K562 (cell line): Measurements from ENCODE around the gene MRPL4. TPM values are rescaled to one million over a fixed set of nuclear protein-coding genes. Genes with fewer than 3 reads are reported as not detected.

Experiments used
- ARNT ChIP-seq, 2 experiments: fragments of 450-650 bp; IDR thresholded peaks; 2 replicates each; pipeline ENCODE4 v1.6.1; 2016; ENCODE audit warnings: mild to moderate bottlenecking in 1 of 2
- BHLHE40 ChIP-seq: IDR thresholded peaks from 2 replicates; pipeline ENCODE4 v1.6.1; 2011; ENCODE audit warnings: low read length, improper control_type of control experiment
- CBX2 ChIP-seq: fragments of 200-600 bp; sonication (generic); IDR thresholded peaks from one replicate; pipeline ENCODE4 v1.6.1; 2012; ENCODE audit warnings: mild to moderate bottlenecking, low read length, inconsistent platforms; ENCODE audit not compliant: insufficient read depth, poor library complexity, severe bottlenecking
- DIDO1 ChIP-seq: fragments of 450-650 bp; IDR thresholded peaks from 2 replicates; pipeline ENCODE4 v1.6.1; 2016; ENCODE audit warnings: low read depth, missing biosample characterization, missing genetic modification characterization
- DLX4 ChIP-seq: fragments of 250-450 bp; sonication (Bioruptor Pico); IDR thresholded peaks from 2 replicates; pipeline ENCODE4 v1.6.1; 2021; ENCODE audit warnings: mild to moderate bottlenecking
- DPF2 ChIP-seq: fragments of 450-650 bp; IDR thresholded peaks from 2 replicates; pipeline ENCODE4 v1.6.1; 2016
- E2F1 ChIP-seq: sonication (generic); formaldehyde crosslinking; IDR thresholded peaks from 2 replicates; pipeline ENCODE4 v1.8.1; 2023; ENCODE audit warnings: mild to moderate bottlenecking, missing genetic modification reagents, moderate library complexity
- ELK3 ChIP-seq: fragments of 450-650 bp; formaldehyde crosslinking; IDR thresholded peaks from 2 replicates; pipeline ENCODE4 v1.4.0; 2020; ENCODE audit warnings: mild to moderate bottlenecking
- ETV5 ChIP-seq: sonication (generic); formaldehyde crosslinking; IDR thresholded peaks from 2 replicates; pipeline ENCODE4 v1.4.0; 2020; ENCODE audit warnings: low read depth, mild to moderate bottlenecking, missing genetic modification reagents
- FUS ChIP-seq: fragments of 200-400 bp; formaldehyde crosslinking; optimal IDR thresholded peaks from 2 replicates; pipeline ENCODE3; 2017; ENCODE audit warnings: low read depth, low read length
- GATAD2A ChIP-seq: fragments of 450-650 bp; IDR thresholded peaks from 2 replicates; pipeline ENCODE4 v1.6.1; 2017
- NCOA6 ChIP-seq: fragments of 450-650 bp; IDR thresholded peaks from 2 replicates; pipeline ENCODE4 v1.6.1; 2017; ENCODE audit warnings: mild to moderate bottlenecking
- PML ChIP-seq: IDR thresholded peaks from 2 replicates; pipeline ENCODE4 v1.6.1; 2012; ENCODE audit warnings: low read length, inconsistent platforms
- RREB1 ChIP-seq: fragments of 250-450 bp; sonication (Bioruptor Pico); IDR thresholded peaks from 2 replicates; pipeline ENCODE4 v1.4.0; 2020
- SETDB1 ChIP-seq: IDR thresholded peaks from one replicate; pipeline ENCODE4 v1.6.1; 2012; ENCODE audit warnings: low read length, control low read depth, inconsistent platforms
- SLC30A9 ChIP-seq: fragments of 250-450 bp; sonication (Bioruptor Pico); IDR thresholded peaks from 2 replicates; pipeline ENCODE4 v1.8.0; 2022; ENCODE audit warnings: mild to moderate bottlenecking, moderate library complexity
- SRSF3 ChIP-seq: fragments of 200-400 bp; formaldehyde crosslinking; IDR thresholded peaks from 2 replicates; pipeline ENCODE4 v1.6.1; 2016; ENCODE audit warnings: mild to moderate bottlenecking, low read length, moderate library complexity; ENCODE audit not compliant: insufficient read depth
- TFAM ChIP-seq: fragments of 250-450 bp; sonication (Bioruptor Pico); conservative IDR thresholded peaks from 2 replicates; pipeline ENCODE4 v1.5.0; 2021; ENCODE audit warnings: mild to moderate bottlenecking, moderate library complexity
- XRCC5 ChIP-seq: fragments of 200-400 bp; formaldehyde crosslinking; IDR thresholded peaks from 2 replicates; pipeline ENCODE4 v1.6.1; 2017; ENCODE audit warnings: low read depth, mild to moderate bottlenecking, low read length
- ZC3H11A ChIP-seq: IDR thresholded peaks from 2 replicates; pipeline ENCODE4 v1.6.1; 2012; ENCODE audit warnings: low read depth, low read length, improper control_type of control experiment
- ZNF511 ChIP-seq: sonication (generic); formaldehyde crosslinking; IDR thresholded peaks from 2 replicates; pipeline ENCODE4 v1.8.0; 2022; ENCODE audit warnings: mild to moderate bottlenecking, missing genetic modification reagents
- ZNF764 ChIP-seq: fragments of 250-450 bp; sonication (Bioruptor Pico); IDR thresholded peaks from 2 replicates; pipeline ENCODE4 v1.4.0; 2020; ENCODE audit warnings: low read depth, mild to moderate bottlenecking, moderate library complexity
- polyA plus RNA-seq, 8 experiments: library from polyadenylated mRNA; depleted of rRNA in 4 of 8; stranded (reverse) in 5 of 8; unstranded in 3 of 8; fragments of >200 nt; fragmentation: Nextera tagmentation in 2 of 8; fragmentation: Illumina TruSeq in 1 of 8; extraction: Ambion mirVana in 2 of 8; extraction: Trizol in 1 of 8; gene quantifications; 2 replicates each; pipeline versions ENCODE4 v1.2.1 to v1.2.3, GENCODE V29; 2011 to 2014; ENCODE audit warnings: inconsistent platforms in 1 of 8, missing spikeins in 1 of 8
- total RNA-seq, 7 experiments: library from RNA; depleted of rRNA in 6 of 7; stranded (reverse); fragments of >200 nt in 6 of 7; fragmentation: Illumina TruSeq in 2 of 7; extraction: Trizol in 2 of 7; gene quantifications; 2 replicates each; pipeline versions ENCODE4 v1.2.1 to v1.2.3, GENCODE V29; 2011 to 2021; ENCODE audit warnings: low replicate concordance in 1 of 7

Gene MRPL4
- total and polyA plus RNA-seq, 9 of the 15 experiments (the other 6 are each of a cell fraction or from before 2014, with no cell fraction given), result 1.4 to 239 (median 64.9) TPM

GRCh38 chr19:10288662-10289166 is 36.7 kb downstream of the MRPL4 start (continued):
- TF ChIP-seq RREB1 (CRISPR knock-in tag), result no peak
- no peak for TF ChIP-seq ZNF764 (CRISPR knock-in tag)
- peak; percentile 63; the same call in 1 of the 2 replicates for TF ChIP-seq BHLHE40
- TF ChIP-seq ZNF511 (CRISPR knock-in tag), result no peak
- TF ChIP-seq DLX4 (CRISPR knock-in tag), result no peak
- TF ChIP-seq TFAM (CRISPR knock-in tag), result no peak
- no peak for TF ChIP-seq ARNT (IDR thresholded peaks at IDR 0.05)
- peak; percentile 50; the same call in 1 of the 2 replicates for TF ChIP-seq PML
- TF ChIP-seq DIDO1 (tag), result no peak
- TF ChIP-seq CBX2, result no peak
- TF ChIP-seq E2F1 (CRISPR knock-in tag), result 0 out of 2 replicates have a peak, but pooled peaks have one; percentile 4
- TF ChIP-seq ZC3H11A, result no peak
- no peak for TF ChIP-seq FUS
- TF ChIP-seq XRCC5, result no peak
- TF ChIP-seq ELK3, result no peak
- TF ChIP-seq ETV5 (CRISPR knock-in tag), result peak; percentile 69
- TF ChIP-seq SETDB1, result no peak
- TF ChIP-seq GATAD2A, result 0 out of 2 replicates have a peak, but pooled peaks have one; percentile 84
- no peak for TF ChIP-seq NCOA6
- TF ChIP-seq DPF2, result 0 out of 2 replicates have a peak, but pooled peaks have one; percentile 25
- TF ChIP-seq SRSF3, result no peak
- no peak for TF ChIP-seq SLC30A9
